ENCODE data around the gene VASN.
"Not testable (repeated sequence)": the region's sequence is repeated elsewhere in the genome, so short reads cannot be mapped to it uniquely, and the experiment has no call there.

The VASN gene

DNA sequence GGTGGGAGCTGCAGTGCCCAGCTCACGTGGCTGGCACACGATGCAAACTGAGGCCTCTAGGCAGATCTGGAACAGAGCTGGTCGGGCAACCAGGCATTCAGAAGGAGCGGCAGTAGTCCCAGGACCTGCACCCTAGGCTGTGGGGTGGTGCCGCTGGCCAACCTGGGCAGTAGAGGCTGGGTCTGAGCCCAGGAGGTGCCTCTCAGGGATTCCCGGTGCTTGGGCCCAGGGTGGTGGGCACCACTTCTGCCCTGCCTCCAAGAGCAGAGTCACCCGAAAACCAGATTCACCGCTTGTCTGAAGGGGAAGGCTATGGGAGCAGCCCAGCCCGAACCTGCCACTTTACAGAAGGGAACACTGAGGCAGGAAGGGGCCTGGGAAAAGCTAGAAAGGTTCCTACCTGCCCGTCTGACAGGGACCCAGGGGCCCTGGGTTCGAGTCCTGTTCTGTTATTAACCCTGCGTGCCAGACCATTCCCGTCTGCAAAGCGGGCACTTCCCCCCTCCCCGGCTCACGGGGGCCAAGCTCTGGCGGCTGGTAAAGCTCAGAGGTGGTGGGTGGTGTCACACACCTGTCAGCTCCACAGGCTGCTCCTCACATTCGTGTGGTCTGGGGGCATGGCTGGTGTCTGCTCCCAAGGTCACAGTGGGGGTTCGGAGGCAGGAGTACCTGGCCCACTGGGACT lies 38.9 kb upstream of the VASN start:
- no peak overlapping the region for H3K27ac Mint-ChIP-seq
- H3K4me3 Mint-ChIP-seq, result no peak overlapping the region
- DNase-seq (ENCODE audit: low spot score), result no peak
- H3K9me3 Mint-ChIP-seq, result no peaks in the 10 kb centered on the region
- H3K27me3 Mint-ChIP-seq (ENCODE audit: low read depth), result peaks cover 4% of the 10 kb centered on the region
- no peaks in the 10 kb centered on the region for H3K4me1 Mint-ChIP-seq (ENCODE audit: low read depth)
- no peaks in the 10 kb centered on the region for H3K36me3 Mint-ChIP-seq (ENCODE audit: low read depth)

DNA sequence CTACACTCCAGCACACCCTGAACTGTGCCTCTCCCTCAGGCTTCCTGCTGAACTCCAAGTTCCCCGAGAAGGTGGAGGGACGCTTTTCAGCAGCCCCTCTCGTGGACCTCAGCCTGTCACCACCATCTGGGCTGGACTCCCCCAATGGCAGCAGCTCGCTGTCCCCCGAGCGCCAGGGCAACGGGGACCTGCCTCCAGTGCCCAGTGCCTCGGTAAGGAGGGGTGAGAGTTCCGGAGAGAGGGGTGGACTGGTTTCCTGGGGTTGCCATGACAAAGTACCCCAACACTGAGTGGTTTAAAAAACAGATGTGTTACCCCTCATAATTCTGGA lies 38.4 kb upstream of the VASN start:
- Mint-ChIP-seq H3K27me3 (ENCODE audit: low read depth) (peaks cover 3% of the 10 kb centered on the region), H3K36me3 (ENCODE audit: low read depth) (no peaks in the 10 kb centered on the region), H3K27ac (no peak overlapping the region), H3K9me3 (no peaks in the 10 kb centered on the region), H3K4me3 (no peak overlapping the region), H3K4me1 (ENCODE audit: low read depth) (no peaks in the 10 kb centered on the region)
- no peak for DNase-seq (ENCODE audit: low spot score)

DNA sequence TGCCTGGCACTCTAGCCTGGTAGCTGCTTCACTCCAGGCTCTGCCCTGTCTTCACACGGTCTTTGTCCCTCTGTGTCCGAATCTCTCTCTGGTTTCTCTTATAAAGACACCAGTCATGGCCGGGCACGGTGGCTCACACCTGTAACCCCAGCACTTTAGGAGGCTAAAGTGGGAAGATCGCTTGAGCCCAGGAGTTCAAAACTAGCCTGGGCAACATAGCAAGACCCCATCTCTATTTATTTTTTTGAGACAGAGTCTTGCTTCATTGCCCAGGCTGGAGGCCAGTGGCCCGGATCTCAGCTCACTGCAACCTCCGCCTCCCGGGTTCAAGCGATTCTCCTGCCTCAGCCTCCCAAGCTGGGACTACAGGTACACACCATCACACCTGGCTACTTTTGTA lies 37.9 kb upstream of the VASN start:
- H3K27ac Mint-ChIP-seq; H3K9me3 Mint-ChIP-seq; DNase-seq (ENCODE audit: low spot score); H3K27me3 Mint-ChIP-seq (ENCODE audit: low read depth); H3K36me3 Mint-ChIP-seq (ENCODE audit: low read depth); H3K4me3 Mint-ChIP-seq; H3K4me1 Mint-ChIP-seq (ENCODE audit: low read depth): not testable (repeated sequence)

DNA sequence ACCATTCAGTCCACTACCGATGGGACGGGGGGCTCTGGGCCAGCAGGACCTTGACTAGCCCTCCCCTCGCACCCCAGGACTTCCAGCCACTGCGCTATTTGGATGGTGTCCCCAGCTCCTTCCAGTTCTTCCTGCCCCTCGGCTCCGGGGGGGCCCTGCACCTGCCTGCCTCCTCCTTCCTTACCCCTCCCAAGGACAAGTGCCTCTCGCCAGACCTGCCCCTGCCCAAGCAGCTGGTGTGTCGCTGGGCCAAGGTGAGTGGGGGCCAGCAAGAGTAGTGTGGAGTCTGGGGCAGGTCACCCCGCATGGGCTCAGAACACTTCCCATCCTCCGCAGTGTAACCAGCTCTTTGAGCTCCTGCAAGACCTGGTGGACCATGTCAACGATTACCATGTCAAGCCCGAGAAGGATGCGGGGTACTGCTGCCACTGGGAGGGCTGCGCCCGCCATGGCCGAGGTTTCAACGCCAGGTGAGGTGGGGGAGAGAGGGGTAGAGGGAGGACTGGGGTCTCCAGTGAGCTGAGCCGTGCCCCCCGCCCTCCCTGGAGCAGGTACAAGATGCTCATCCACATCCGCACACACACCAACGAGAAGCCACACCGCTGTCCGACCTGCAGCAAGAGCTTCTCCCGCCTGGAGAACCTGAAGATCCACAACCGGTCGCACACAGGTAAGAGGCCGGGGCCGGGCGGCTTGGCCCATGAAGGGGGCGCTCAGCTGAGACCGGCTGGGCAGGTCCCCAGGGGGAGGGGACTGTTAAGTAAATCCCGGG lies 36.7 kb upstream of the VASN start:
- H3K27ac Mint-ChIP-seq, result no peak overlapping the region
- no peaks in the 10 kb centered on the region for H3K36me3 Mint-ChIP-seq (ENCODE audit: low read depth)
- no peaks in the 10 kb centered on the region for H3K4me1 Mint-ChIP-seq (ENCODE audit: low read depth)
- H3K27me3 Mint-ChIP-seq (ENCODE audit: low read depth), result no peaks in the 10 kb centered on the region
- DNase-seq (ENCODE audit: low spot score), result no peak
- no peak overlapping the region for H3K4me3 Mint-ChIP-seq
- no peaks in the 10 kb centered on the region for H3K9me3 Mint-ChIP-seq

DNA sequence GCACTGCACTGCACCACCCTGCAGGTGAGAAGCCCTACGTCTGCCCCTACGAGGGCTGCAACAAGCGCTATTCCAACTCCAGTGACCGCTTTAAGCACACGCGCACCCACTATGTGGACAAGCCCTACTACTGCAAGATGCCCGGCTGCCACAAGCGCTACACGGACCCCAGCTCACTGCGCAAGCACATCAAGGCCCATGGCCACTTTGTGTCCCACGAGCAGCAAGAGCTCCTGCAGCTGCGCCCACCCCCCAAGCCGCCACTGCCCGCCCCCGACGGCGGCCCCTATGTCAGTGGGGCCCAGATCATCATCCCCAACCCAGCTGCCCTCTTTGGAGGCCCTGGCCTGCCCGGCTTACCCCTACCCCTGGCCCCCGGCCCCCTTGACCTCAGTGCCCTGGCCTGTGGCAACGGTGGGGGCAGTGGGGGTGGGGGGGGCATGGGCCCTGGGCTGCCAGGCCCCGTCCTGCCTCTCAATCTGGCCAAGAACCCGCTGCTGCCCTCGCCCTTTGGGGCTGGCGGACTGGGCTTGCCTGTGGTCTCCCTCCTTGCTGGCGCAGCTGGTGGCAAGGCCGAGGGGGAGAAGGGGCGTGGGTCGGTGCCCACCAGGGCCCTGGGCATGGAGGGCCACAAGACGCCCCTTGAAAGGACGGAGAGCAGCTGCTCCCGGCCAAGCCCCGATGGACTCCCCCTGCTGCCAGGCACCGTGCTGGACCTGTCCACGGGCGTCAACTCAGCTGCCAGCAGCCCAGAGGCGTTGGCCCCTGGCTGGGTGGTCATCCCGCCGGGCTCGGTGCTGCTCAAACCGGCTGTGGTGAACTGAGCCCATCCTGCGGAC lies 34.7 kb upstream of the VASN start:
- no peaks in the 10 kb centered on the region for H3K9me3 Mint-ChIP-seq
- no peak overlapping the region for H3K27ac Mint-ChIP-seq
- H3K4me3 Mint-ChIP-seq, result no peak overlapping the region
- DNase-seq (ENCODE audit: low spot score), result no peak
- H3K36me3 Mint-ChIP-seq (ENCODE audit: low read depth), result no peaks in the 10 kb centered on the region
- no peaks in the 10 kb centered on the region for H3K27me3 Mint-ChIP-seq (ENCODE audit: low read depth)
- H3K4me1 Mint-ChIP-seq (ENCODE audit: low read depth), result no peaks in the 10 kb centered on the region

DNA sequence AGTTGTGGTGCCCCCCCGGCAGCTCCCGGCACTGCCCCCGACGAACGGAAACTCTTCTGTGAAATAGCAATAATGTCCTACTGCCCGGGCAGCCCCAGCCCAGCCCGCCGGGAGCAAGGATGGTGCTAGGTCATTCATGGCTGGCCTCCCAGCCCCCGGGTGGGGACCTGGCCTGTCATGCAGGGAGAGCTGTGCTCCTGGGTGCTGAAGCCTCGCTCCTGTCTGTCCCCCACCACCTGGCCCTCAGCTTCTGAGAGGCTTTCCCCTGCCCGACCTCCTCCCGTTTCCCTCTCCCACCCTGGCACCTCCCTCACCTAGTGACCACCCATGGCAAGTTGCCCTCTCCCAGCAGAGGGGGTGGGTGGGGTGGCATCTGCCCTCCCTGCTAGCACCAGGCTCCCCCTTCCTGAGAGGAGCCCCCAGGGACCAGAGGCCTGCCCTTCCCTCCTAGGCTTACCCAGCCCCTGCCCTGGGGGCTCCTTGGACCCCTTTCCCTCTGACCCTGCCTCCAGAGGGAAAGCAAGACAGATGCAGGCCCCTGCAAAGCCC lies 34.0 kb upstream of the VASN start:
- Mint-ChIP-seq H3K36me3 (ENCODE audit: low read depth) (no peaks in the 10 kb centered on the region), H3K27ac (no peak overlapping the region), H3K27me3 (ENCODE audit: low read depth) (no peaks in the 10 kb centered on the region), H3K4me1 (ENCODE audit: low read depth) (no peaks in the 10 kb centered on the region), H3K9me3 (no peaks in the 10 kb centered on the region), H3K4me3 (no peak overlapping the region)
- no peak for DNase-seq (ENCODE audit: low spot score)

DNA sequence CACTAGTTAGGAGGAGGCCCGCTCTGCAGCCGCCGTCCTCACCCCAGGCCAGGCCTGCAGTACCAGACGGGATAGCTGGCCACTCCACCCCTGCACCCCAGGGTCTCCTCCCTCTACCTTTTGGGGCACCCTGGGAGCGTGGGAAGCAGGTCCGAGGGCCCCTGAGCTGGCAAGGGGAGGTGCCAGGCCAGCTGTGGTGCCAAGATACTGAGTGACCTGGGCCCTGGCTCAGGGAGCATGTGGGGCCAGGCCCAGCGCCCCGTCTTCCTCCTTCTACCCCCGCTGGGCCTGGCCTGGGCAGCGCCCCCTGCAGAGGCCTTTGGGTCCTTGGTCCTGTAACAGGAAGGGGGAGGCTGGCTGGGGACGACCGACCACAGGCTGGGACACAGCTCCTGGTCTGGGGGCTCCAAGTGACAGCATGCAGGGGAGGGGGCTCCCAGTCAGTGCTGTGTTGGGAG lies 33.5 kb upstream of the VASN start:
- H3K27ac Mint-ChIP-seq, result no peak overlapping the region
- no peaks in the 10 kb centered on the region for H3K9me3 Mint-ChIP-seq
- H3K4me3 Mint-ChIP-seq, result no peak overlapping the region
- no peaks in the 10 kb centered on the region for H3K4me1 Mint-ChIP-seq (ENCODE audit: low read depth)
- no peaks in the 10 kb centered on the region for H3K27me3 Mint-ChIP-seq (ENCODE audit: low read depth)
- H3K36me3 Mint-ChIP-seq (ENCODE audit: low read depth), result no peaks in the 10 kb centered on the region
- no peak for DNase-seq (ENCODE audit: low spot score)

DNA sequence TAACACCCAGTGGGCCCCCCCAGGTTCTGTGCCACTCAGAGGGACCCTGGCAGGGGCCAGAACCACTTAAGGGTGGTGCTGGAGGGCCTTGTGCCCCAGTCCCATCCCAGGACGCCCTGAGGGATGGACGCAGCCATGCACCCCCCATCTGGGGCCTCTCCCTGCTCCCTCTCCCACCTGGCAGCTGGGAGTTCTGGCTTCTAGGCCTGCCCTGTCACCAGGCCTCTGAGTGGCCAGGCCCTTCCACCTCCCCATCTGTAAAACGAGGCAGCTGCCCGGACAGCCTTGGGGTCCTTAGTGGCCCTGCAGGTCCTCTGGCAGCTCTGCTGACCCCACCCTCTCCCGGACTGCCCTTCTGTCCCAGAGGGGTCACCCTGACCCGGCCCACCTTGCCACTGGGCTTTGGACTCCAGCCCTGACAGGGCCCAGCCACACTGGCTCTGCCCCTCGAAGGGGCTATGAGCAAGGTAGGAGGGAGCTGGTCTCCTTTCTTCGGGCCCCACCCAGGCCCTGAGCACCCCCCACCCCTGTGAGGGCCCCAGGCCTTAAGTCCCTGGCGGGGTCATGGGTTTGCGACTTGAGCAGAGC lies 32.8 kb upstream of the VASN start:
- no peaks in the 10 kb centered on the region for H3K4me1 Mint-ChIP-seq (ENCODE audit: low read depth)
- no peak for DNase-seq (ENCODE audit: low spot score)
- no peaks in the 10 kb centered on the region for H3K36me3 Mint-ChIP-seq (ENCODE audit: low read depth)
- no peaks in the 10 kb centered on the region for H3K9me3 Mint-ChIP-seq
- H3K4me3 Mint-ChIP-seq, result no peak overlapping the region
- no peaks in the 10 kb centered on the region for H3K27me3 Mint-ChIP-seq (ENCODE audit: low read depth)
- no peak overlapping the region for H3K27ac Mint-ChIP-seq

DNA sequence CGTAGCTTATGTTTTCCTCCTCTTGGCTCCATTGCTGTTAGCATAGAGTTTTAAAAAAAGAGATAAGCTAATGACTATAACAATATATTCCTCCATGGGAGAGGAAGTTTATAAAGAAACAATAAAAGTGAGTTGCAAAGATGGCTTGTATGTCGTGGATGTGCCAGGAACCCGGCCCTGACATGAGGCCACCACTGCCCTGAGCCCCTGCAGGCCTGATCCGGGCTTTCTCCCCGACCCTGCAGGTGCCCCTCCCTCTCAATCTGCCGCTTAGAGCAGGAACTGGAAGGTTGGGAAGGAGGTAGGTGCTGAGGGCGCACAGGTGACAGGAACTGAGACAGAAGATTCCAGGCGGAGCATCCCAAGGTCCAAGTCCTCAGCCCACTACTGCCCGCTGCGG lies 32.2 kb upstream of the VASN start:
- no peaks in the 10 kb centered on the region for H3K27me3 Mint-ChIP-seq (ENCODE audit: low read depth)
- no peaks in the 10 kb centered on the region for H3K4me1 Mint-ChIP-seq (ENCODE audit: low read depth)
- H3K4me3 Mint-ChIP-seq, result no peak overlapping the region
- DNase-seq (ENCODE audit: low spot score), result no peak
- no peak overlapping the region for H3K27ac Mint-ChIP-seq
- no peaks in the 10 kb centered on the region for H3K36me3 Mint-ChIP-seq (ENCODE audit: low read depth)
- H3K9me3 Mint-ChIP-seq, result no peaks in the 10 kb centered on the region

DNA sequence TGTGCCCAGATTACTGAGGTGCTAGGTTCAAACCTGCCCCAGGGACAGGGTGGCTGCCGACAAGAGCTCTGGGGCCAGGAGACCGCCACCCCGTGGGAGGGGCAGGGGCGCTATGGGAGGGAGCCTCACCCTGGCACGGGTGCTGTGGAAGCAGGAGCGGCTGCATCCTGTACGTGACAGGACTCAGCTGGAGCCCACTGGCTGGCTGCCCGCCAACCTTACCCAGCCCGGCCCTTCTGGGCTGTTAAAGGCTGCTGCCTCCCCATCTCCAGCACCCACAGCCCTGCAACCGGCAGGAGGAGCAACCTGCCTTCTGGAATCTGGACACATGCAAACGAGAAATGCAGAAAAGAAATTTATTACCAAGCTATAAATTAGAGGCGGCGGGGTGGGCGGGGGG lies 31.7 kb upstream of the VASN start:
- Mint-ChIP-seq H3K4me3 (no peak overlapping the region), H3K27me3 (ENCODE audit: low read depth) (no peaks in the 10 kb centered on the region), H3K4me1 (ENCODE audit: low read depth) (no peaks in the 10 kb centered on the region), H3K36me3 (ENCODE audit: low read depth) (no peaks in the 10 kb centered on the region), H3K9me3 (no peaks in the 10 kb centered on the region), H3K27ac (no peak overlapping the region)
- no peak for DNase-seq (ENCODE audit: low spot score)

DNA sequence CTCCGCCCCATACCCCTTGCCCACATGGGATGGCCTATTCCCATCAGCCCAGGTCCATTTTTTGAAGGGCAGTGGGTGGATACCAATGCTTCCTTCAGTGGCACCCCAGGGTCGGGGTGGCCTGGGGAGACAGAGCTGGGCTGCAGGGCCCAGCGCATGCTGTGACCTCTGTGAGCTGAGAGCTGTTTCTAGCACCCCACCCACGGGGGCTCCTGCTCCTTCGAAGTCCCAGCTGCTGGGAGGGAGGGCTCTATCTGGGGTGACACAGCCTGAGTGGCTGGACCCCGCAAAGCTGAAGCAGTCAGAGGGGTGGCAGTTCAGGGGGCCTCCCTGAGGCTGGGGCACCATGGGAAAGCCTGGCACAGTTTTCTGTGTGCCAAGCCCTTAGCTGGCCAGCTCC lies 31.2 kb upstream of the VASN start:
- Mint-ChIP-seq H3K27me3 (ENCODE audit: low read depth) (no peaks in the 10 kb centered on the region), H3K9me3 (no peaks in the 10 kb centered on the region), H3K27ac (no peak overlapping the region), H3K4me3 (no peak overlapping the region), H3K4me1 (ENCODE audit: low read depth) (no peaks in the 10 kb centered on the region), H3K36me3 (ENCODE audit: low read depth) (no peaks in the 10 kb centered on the region)
- no peak for DNase-seq (ENCODE audit: low spot score)

DNA sequence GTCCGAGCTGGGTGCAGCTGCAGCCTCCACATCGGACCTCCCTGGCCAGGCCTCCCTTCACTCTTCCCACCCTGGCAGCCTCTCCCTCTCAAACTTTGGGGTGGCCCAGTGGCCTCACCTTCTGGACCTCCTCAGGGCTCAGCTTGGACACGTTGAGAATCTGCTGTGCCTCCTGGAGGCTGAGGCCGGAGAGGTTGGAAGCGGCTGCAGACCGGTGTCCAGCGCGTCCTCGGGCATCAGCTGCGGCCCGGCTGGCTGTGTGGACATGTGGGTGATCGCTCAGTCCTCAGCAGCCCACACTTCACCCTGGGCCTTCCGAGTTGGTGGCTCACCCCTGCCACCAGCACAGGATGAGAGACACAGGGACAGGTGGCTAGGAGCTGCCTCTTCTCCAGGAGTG lies 30.4 kb upstream of the VASN start:
- H3K9me3 Mint-ChIP-seq, result no peaks in the 10 kb centered on the region
- H3K4me3 Mint-ChIP-seq, result no peak overlapping the region
- H3K27ac Mint-ChIP-seq, result no peak overlapping the region
- no peaks in the 10 kb centered on the region for H3K36me3 Mint-ChIP-seq (ENCODE audit: low read depth)
- no peak for DNase-seq (ENCODE audit: low spot score)
- no peaks in the 10 kb centered on the region for H3K27me3 Mint-ChIP-seq (ENCODE audit: low read depth)
- H3K4me1 Mint-ChIP-seq (ENCODE audit: low read depth), result no peaks in the 10 kb centered on the region

DNA sequence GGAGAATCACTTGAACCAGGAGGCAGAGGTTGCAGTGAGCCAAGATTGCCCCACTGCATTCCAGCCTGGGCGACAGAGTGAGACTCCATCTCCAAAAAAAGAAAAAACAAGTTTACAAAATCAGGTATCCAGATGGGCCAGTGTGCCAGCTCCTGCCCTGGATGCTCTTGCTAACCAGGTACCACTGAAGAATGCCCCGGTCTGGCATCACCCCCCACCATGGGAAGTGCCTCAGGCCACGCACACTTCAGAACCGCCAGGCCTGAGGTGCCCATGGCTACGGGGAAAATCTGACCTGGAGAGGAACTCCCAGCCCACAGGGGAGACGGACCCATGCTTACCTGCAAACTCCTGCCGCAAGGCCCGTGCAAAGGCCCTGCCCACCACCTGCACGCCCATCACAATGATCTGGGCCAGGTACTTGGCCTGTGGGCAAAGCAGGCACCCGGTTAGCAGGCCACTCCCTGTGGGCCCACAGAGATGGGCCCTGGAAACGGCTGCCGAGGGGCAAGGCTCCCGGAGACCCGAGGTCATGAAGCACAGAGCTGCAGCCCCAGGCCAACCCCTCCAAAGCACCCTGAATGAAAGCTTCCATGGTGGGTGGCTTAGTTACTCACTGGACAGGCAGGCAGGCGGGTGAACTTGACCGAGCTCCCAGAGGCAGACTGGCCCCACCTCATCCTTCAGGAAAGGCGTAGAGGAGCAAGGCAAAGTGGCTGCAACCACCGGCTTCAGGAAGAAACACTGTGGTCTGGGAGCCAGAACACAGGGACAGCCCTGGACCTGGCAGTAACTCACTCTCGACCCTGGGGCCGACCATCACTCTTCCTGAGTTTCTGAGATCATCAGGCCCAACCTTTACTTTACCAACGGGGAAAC lies 28.5 kb upstream of the VASN start:
- no peak for DNase-seq (ENCODE audit: low spot score)
- Mint-ChIP-seq H3K27me3 (ENCODE audit: low read depth) (no peaks in the 10 kb centered on the region), H3K4me1 (ENCODE audit: low read depth) (no peaks in the 10 kb centered on the region), H3K9me3 (no peaks in the 10 kb centered on the region), H3K27ac (no peak overlapping the region), H3K4me3 (no peak overlapping the region), H3K36me3 (ENCODE audit: low read depth) (peaks cover 3% of the 10 kb centered on the region)

All from T-helper 2 cell treated with Interferon-gamma antibody and Interleukin-4, amounts not matched to agents 5 μg/mL and 100 μg/mL, for 36 hours (primary cell).